Fibroblast of skin of back (primary cell): ENCODE measurements around the gene STRIP2. TPM values are rescaled to one million over a fixed set of nuclear protein-coding genes. Genes with fewer than 3 reads are reported as not detected.
A peak's percentile ranks its signal among the peaks of the same experiment; 100 is the strongest.
"Not testable (repeated sequence)": the region's sequence is repeated elsewhere in the genome, so short reads cannot be mapped to it uniquely, and the experiment has no call there.

Experiments used
- DNase-seq: peaks from one replicate; pipeline ENCODE4 v3.0.0-alpha.2; 2013
- polyA plus RNA-seq, 2 experiments: library from polyadenylated mRNA; unstranded; fragments of 120-200 nt; gene quantifications; one replicate each; pipeline ENCODE4 v1.2.1, GENCODE V29; 2013; ENCODE audit not compliant: insufficient read length in 2 of 2

Gene STRIP2, protein sequence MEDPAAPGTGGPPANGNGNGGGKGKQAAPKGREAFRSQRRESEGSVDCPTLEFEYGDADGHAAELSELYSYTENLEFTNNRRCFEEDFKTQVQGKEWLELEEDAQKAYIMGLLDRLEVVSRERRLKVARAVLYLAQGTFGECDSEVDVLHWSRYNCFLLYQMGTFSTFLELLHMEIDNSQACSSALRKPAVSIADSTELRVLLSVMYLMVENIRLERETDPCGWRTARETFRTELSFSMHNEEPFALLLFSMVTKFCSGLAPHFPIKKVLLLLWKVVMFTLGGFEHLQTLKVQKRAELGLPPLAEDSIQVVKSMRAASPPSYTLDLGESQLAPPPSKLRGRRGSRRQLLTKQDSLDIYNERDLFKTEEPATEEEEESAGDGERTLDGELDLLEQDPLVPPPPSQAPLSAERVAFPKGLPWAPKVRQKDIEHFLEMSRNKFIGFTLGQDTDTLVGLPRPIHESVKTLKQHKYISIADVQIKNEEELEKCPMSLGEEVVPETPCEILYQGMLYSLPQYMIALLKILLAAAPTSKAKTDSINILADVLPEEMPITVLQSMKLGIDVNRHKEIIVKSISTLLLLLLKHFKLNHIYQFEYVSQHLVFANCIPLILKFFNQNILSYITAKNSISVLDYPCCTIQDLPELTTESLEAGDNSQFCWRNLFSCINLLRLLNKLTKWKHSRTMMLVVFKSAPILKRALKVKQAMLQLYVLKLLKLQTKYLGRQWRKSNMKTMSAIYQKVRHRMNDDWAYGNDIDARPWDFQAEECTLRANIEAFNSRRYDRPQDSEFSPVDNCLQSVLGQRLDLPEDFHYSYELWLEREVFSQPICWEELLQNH
- polyA plus RNA-seq (2013, experiment 1 of 2; ENCODE audit: insufficient read length) = 1.5 TPM
- 0.52 TPM for polyA plus RNA-seq (2013, experiment 2 of 2; ENCODE audit: insufficient read length)

DNA sequence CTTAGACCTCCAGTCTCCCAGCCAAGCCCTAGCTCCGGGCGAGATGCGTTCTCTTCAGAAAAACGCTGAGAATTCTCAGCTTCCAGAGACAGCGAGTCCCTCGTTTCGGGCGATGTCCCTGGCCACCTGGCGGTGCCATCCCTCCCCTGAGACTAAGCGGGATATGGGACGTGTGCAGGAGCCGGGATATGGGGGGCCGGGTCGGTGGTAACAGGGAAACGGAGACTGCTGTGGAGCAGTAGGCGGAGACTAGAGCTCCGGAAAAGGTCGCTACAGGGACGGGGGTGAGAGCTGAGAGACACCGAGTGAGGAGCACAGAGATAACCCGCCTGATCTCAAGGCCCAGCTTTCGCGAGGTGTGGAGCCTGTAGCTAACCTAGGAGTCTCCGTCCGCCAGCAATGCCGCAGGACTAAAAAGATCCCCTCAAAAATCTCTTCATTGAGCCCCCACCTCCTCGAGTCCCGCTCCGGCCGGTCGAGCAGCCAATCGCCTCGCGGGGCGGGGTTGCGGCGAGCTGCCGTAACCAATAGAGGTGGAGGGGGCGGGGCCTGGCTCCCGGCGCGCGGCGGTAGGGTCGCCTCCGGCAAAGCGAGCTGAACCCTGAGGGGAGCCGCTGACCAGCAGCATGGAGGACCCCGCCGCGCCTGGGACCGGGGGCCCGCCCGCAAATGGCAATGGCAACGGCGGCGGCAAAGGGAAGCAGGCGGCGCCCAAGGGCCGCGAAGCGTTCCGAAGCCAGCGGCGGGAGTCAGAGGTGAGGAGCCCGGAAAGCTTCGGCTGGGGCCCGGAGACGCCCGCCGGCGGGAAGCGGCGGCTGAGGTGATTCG lies at the start of gene STRIP2:
Gene STRIP2, plus strand, starts transcription at position 586 of the 828 bp plus-strand sequence. Its CDS starts 41 bp downstream, at position 627.
- peak; percentile 82 for DNase-seq

DNA sequence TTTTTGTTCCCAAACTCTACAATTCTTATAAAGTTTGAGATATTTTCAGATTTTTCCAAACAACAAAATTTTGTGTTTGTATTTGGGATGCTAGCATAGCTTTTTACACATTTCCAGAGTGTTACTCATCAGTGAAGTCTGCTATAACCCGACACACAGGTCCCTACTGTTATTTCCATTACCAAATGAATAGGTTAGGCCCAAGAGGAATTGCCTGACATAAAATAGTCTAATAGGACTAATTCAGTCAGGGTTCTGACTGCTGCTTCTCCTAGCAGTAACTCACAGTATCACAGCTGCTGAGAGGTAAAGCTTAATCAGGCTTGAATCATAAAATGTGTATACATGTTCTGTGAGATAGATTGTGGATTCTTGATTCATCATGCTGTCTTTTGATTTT lies 49.1 kb upstream of the STRIP2 start:
- DNase-seq = no peak

DNA sequence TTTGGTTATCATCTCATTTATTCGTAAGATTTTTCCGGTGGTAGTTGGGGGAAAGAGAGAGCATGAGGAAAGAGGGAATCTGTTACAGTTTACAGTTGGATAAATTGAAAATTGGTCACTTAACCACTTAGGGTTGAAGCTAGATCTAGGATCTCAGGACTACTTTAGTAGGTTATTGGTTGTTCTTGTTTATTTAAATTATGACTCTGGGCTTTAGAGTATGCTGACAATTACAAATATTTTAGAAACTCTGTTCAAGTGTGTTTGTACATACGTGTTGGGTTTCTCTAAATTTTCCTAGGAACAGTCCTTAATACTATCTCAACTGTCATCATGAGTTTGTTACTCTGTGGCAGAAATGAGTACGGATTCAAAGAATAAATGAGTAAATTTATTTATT lies 48.6 kb upstream of the STRIP2 start:
- no peak for DNase-seq

DNA sequence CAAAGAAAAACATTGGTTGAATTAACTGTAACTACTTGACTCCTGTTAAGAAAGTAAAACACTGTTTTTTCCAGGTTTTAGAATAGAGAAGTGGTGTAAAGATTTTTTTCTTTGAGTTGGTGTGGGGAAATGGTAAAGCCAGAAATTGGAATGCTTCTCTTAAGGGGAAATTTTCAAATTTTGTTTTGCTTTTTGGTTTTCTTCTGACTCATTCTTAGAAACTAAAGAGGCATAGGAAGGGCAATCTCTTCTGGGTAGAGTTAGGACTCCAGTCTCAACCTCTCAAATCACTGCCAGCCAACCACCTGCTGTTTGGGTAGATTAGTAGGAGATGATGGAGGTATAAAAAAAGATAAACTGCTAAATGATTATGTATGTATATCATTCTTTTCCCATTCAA lies 47.7 kb upstream of the STRIP2 start:
- no peak for DNase-seq

DNA sequence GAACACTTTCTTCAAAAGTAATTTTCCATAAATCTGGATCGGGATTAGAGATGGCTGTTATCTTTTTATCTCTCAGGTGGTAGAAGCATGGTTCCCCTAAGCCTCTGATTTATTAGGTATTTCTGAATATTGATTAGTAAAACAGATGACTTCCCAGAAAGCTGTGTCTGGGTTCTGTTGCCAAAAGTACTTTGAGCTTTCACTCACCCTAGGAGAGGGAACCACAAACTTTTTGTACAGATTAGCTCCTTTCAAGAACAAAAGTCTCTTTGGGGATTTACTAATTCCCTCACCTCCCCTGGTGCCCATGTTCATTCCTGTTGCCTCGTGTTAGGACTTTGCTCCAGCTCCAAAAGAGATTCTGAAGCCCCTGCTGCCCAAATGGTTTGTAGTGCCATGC lies 46.7 kb upstream of the STRIP2 start:
- no peak for DNase-seq

DNA sequence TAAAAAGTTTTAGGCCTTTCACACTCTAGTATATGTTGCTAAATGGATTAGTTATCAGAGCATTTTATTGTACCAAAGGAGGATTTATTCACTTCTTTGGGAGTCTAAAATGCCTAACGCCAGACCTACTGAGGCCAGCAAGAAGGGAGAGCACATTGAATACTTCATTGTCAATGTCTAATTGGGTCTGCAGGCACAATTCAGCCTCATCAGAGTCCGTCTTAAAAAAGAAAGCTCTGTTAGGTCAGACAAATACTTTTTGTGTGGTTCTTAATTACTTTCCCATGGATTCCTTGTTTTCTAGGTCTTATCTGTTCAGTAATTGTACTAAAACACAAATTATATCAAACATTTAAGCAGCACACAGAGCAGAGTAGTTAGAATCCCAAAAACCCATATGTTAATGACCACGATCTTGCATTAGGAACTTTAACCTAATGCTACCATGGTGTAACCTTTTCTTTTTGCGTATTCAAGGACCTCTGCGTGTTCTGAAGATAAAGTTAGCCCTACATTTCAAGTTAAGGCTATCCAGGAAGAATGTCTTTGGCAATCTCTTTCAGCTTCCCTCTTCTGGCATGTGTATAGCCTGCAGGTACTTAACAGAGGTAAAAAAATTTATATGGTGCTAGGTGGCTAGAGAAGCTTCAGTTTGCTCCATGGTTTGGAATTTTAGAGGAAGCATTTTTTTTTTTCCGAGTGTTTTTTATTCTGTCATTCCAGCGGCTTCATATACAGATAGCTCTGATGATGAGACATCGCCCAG lies 45.7 kb upstream of the STRIP2 start:
- DNase-seq = no peak

DNA sequence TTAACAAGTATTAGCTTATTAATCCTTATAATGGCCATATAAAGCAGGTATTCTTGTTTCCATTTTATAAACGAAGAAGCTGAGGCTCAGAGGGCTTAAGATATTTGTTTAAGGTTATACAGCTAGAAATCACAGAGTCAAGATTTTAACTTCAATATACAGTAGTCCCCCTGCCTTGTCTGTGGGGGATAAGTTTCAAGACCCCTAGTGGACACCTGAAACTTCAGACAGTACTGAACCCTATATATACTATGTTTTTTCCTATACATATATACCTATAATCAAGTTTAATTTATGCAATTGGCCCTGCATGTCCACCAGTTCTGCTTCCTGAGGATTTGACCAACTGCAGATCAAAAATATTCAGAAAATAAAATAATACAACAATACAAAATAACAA lies 44.4 kb upstream of the STRIP2 start:
- DNase-seq = no peak

DNA sequence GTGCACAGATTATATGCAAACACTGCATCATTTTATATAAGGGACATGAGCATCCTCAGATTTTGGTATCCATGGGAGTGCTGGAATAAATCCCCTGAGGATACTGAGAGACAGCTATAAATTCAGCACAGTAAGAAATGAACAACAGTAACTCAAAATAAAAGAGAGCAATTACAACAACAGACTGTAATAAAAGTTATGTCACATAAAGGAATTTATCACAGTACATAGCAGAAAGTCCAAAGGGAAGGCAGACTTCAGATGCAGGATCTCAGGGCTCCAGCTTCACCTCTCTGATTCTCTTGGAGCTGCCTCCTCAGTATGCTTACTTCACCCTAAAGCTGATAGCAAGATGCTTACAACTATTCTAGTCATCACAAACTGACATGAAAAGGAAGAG lies 43.9 kb upstream of the STRIP2 start:
- no peak for DNase-seq

DNA sequence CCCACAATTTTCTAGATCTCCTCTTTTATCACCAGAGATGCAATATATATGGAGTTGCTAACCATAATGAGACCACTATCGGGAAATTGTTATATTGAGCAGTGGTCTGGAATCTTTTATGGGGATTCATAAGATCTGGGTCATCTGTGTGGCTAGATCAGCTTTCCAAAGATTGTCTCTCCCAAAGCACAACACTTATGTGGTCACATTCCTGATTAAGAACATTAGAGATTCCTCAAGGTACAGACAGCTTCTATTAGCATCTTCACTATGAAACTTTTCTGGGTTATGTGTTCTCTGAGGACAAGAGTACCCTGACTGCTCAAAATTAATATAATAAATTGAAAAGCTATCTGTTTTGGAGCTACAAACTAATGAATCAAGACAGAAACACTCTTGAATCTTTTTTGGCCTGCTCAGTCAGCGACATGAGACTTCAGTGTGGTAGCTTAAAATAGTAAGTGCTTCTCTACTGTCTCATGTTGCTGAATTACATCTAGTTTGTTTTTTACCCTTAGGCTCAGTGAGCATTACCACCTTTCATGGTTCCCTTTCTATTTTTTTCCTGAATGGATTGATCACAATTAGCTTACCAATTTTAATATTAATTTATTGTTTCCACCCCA lies 42.6 kb upstream of the STRIP2 start:
- no peak for DNase-seq

DNA sequence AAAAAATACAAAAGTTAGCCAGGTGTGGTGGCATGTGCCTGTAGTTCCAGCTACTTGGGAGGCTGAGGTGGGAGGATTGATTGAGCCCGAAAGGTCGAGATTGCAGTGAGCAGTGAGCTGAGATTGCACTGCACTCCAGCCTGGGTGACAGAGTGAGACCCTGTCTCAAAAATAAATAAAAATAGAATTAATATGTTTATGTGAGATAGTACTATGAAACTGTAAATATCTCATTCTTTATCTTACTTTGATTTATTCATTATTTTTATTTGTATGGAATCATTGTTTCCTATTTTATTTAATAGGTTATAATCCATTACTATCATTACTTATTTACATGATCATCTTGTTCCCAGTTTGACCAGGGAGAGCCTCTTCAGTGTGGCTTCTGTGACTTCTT lies 41.0 kb upstream of the STRIP2 start:
- no peak for DNase-seq

DNA sequence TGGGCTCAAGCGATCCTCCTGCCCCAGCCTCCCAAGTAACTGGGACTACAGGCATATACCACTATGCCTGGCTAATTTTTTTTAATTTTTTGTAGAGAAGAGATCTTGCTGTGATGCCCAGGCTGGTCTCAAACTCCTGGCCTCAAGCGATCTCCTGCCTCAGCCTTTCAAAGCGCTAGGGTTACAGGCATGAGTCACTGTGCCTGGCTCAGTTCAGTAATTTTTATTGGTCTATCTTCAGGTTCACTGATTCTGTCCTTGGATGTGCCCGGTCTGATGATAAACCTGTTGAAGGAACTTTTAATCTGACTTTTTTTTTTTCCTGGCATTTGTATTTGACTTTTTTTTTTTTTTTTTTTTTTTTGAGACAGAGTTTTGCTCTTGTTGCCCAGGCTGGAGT lies 40.1 kb upstream of the STRIP2 start:
- no peak for DNase-seq

DNA sequence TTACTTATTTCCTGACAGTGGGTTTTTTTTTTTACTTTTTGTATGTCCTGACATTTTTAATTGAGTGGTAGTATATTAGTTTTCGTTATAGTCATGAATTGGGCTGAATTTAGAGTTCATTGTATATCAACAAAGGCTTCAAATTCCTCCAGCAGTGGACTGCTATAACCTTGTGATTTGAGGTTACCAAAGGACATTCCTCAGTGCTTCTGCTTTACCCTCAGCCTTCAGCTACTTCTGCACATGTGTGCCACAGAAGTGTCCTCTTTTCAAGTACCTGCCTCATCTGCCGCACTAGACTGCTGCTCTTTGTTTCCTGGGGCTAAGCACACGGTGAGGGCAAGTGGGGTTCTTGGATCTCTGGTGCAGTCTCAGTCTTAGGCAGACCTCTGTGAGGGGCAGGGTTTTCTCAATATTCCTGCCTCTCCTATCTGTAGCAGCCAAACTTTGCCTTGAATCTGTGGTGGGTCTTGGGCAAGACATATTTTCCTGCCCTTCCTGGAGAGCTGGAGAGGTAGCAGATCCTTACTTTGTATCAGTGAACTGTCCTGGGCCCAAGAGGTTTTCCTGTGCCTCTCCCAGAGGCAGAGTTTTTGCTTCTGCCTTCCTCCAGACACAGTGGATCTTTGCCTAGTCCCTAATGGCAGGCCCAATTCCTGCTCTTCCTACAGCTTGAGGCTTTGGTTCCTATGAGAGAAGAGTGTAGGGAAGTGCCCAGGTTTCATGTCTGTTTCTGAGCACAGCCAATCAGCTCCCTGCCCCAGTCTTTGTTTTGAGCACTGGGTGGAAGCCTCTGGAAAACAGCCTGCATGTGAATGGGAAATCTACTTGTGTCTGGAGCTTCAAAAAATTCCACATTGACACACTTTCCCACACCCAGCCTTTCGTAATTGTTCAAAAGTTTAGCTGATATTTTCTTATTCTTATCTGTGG lies 39.0 kb upstream of the STRIP2 start:
- DNase-seq = no peak

DNA sequence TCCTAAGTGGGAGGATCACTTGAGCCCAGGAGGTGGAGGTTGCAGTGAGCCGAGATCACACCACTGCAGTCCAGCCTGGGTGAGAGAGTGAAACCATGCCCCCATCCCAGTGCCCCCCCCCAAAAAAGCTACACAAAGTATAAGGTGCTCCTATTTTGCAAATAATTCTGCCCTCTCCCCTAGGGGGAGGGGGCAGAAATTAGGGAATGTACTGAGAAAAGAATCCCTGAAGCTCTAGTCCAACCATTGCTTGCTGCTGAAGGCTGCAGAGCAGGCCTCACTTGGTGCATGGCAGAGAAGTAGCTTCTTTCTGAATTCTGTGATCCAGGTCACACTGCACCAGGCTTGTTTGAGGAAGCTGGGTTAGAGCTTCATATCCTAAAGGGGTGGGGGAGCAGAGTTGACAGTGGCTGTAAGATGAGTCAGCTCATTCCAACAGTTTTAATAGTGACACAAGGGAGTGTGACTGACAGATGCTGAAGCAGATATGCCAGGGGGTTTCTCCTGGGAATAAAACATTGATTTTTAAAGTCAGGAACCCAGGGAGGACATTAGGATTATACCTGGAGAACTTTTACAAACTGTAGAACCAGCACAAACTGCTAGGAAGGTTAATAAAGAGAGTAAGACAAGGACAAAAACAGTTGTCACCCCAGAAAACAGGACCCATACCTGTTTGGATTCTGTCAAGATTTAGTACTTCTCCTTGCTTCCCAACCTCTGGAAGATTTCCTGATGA lies 32.8 kb upstream of the STRIP2 start:
- DNase-seq = peak; percentile 53

DNA sequence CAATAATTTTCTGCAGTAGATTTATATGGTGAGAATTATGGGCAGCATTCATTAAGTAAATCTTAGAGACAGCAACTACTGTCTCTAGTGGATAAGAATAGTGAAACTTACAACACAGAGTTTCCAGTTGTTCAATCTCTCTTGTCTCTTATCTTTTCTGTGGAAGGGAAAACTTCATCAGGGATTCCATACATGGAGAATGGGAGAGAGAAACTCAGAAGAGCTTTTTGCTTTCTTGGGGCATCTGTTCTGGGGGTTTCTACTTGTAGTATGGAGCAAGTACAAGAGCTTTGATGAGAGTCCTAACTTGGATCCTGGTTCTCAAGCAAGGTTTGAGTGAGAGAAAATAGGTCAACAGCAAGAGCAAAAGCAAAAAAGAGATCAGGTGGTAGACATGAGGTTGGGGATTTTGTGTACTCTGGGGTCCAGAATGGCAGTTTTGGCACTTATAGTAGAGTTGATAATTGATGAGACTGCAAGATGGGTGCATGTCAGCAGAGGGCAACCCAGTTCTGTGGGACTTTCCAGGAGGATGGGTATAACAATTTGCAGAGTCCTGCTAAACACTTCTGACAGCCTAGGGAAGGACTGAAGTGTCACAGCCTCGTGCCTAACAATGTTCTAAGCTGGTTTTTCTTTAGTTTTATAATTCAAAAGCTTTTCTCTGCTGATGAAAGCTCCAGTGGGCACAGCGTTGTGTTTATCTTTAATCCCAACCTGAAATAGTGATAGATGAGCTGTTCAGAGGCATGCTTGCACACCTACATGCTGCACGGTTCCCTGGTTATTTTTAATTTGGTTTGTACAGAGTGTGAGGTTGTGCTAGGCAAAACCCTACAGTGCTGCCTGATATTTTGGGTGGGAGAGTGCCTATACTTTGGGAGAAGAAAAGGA lies 32.0 kb upstream of the STRIP2 start:
- DNase-seq = no peak

DNA sequence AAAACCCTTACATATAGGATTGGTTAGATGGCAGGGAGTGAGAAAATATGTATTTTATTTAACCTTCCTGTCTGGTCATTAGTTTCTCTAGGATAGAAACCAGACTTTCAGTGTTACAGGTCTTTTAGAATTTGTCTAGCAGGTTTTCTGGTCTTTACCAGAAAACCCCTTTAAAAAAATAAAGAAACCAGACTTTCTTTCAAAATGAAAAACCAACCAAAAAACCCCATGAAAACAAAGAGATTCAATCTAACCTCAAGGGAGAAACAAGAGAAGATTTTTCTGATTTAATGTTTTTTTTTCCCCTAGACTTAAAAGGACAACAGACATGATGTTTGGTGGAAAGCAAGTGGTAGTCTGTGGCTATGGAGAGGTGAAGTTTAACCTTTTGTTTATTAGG lies 28.7 kb upstream of the STRIP2 start:
- DNase-seq = no peak

DNA sequence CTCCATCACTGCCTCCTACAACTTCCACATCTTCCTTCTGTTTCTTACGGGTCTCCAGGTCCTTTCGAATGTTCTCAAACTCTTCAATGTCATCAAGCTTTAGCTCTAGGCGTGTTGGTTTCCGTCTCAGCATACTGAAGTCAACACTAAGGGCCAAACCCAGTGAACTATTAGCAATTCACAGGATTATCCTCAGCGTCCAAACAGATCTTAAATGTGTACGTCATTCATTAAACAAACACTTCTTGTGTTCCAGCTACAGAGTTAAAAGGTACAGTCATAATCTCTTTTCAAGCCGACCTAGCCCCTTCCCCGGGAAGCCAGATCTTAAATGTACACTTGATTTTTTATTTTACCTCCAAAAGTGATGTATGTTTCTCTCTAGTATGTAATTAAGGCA lies 24.0 kb upstream of the STRIP2 start:
- not testable (repeated sequence) for DNase-seq

DNA sequence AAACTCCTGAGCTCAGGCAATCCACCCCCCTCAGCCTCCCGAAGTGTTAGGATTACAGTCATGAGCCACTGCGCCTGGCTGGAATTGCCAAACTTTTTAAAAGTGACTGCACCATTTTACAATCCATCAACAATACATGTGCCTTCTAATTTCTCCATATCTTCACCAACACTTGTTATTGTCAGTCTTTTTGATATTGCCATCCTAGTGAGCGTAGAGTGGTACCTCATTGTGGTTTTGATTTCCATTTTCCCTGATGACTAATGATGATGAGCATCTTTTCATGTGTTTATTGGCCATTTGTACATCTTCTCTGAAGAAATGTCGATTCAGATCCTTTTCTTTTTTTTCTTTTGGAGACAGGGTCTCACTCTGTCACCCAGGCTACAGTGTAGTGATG lies 21.7 kb upstream of the STRIP2 start:
- DNase-seq = no peak

DNA sequence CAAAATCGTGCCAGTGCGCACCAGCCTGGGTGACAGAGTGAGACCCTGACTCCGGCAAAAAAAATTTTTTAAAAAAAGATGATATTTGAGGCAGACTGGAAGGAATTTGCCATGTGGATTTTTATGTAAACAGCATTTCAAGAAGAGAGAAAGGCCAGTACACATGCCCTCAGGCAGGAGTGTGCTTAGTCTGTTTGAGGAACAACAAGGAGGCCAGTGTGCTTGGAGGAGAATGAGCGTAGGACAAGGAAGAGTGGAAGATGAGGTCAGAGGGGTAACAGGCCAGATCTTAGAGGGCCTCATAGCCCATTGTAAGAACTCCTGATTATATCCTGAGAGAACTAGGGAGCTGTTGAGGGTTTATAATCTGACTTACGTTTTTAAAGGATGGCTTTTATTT lies 17.2 kb upstream of the STRIP2 start:
- no peak for DNase-seq
